ENCODE results near the gene ZBTB40.

ZBTB40 gene

DNA sequence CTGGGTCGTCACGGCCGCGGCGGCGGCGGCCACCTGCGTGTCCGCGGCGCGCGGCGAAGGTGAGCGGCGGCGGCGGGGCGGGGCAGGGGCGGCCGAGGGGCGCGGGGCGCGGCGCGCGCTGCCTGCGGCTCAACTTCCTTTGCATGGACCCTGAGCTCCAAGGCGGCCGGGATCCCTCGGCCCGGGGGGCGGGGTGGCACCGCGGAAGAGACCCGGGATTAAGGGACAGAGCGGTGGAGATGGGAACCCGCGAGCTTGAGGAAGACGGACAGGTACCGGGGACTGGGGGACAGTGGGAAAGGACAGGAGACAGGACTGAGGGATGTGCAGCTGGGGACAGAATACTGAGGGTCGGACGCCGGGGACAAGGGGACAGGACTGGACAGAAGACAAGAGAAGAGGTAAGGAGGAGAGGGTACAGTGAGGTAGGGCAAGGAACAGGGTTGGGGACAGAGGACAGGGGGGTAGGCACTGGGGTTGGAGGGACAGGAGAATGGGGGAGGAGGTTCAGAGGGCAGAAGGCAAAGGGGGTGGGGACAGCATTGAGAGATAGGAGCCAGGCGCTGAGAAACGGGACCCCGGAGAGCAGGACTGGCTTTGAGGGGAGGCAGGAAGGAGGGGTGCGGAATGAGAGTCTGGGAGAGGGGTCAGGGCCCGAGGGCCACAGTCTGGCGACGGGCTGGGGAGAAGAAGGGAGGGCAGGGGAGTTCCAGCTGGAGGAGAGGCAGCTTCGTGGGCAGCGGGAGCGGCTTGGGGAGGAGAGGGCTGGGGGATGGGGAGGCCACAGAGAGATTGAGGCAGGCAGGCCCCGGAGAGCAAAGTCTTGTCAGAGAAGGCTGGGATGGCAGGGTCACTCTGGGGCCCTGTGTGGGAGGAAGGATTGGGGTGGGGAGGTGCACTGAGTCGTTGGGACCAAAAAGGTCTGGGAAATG lies 112.3 kb downstream of the ZBTB40 start:
- no peak for DNase-seq (ENCODE audit: low spot score)
- ChIA-PET POLR2A (ENCODE audit: low non-redundant PET) (no interaction called here), CTCF (no interaction called here)
- TF ChIP-seq, protein P1, sequence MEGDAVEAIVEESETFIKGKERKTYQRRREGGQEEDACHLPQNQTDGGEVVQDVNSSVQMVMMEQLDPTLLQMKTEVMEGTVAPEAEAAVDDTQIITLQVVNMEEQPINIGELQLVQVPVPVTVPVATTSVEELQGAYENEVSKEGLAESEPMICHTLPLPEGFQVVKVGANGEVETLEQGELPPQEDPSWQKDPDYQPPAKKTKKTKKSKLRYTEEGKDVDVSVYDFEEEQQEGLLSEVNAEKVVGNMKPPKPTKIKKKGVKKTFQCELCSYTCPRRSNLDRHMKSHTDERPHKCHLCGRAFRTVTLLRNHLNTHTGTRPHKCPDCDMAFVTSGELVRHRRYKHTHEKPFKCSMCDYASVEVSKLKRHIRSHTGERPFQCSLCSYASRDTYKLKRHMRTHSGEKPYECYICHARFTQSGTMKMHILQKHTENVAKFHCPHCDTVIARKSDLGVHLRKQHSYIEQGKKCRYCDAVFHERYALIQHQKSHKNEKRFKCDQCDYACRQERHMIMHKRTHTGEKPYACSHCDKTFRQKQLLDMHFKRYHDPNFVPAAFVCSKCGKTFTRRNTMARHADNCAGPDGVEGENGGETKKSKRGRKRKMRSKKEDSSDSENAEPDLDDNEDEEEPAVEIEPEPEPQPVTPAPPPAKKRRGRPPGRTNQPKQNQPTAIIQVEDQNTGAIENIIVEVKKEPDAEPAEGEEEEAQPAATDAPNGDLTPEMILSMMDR (conservative IDR thresholded peaks at IDR 0.05; ENCODE audit: low read depth): no peak
- no peak overlapping the region for H3K27ac ChIP-seq

DNA sequence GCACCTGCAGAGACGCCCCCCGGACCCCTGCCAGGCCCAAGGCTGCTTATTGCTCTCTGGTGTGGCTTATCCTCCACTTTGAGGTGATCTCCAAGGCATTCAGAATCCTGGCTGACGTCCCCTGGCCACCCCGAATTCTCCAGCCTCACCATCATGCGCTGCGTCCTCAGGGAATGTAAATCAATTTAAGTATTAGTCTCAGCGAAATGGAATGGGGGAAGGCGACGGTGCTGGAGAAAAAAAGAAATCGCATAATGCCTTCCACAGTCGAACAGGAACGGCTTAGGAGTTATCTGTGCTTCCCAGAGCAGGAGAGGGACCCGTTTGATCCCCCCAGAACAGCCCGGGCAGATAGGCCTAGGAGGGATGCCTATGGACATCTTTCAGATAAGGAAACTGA lies 114.5 kb downstream of the ZBTB40 start:
- H3K27ac ChIP-seq: no peak overlapping the region
- TF ChIP-seq, protein P1 (conservative IDR thresholded peaks at IDR 0.05; ENCODE audit: low read depth): no peak
- DNase-seq (ENCODE audit: low spot score): no peak
- ChIA-PET POLR2A (ENCODE audit: low non-redundant PET) (no interaction called here), CTCF (interaction anchor here (0.7 kb wide), 1 partner anchor 17 kb away, joined by 3 read pairs; no protein-coding TSS in a partner anchor)

DNA sequence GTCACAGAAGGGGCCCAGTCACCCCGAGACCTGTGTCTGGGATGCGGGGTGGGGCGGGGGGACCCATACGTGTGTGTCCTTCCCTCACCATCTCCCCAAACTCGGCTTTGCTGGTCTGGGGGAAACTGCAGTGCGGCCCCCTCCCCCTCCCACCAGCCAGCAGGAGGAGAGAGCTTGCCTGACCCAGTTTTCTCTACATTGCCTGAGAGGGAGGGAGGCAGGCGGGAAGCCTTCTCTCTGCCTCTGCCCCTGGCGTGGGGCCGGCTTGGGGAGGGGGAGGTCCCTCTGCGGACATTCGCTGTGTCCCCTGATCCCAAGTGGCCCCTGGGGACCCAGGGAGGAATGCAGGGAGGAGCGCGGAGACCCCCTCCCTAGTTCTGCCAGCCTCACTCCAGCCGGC lies 115.5 kb downstream of the ZBTB40 start:
- CTCF ChIA-PET: interaction anchor here (0.7 kb wide), 1 partner anchor 333 kb away, joined by 3 read pairs; no protein-coding TSS in a partner anchor
- TF ChIP-seq, protein P1 (conservative IDR thresholded peaks at IDR 0.05; ENCODE audit: low read depth): no peak
- DNase-seq (ENCODE audit: low spot score): no peak
- no peak overlapping the region for H3K27ac ChIP-seq
- POLR2A ChIA-PET (ENCODE audit: low non-redundant PET): no interaction called here

DNA sequence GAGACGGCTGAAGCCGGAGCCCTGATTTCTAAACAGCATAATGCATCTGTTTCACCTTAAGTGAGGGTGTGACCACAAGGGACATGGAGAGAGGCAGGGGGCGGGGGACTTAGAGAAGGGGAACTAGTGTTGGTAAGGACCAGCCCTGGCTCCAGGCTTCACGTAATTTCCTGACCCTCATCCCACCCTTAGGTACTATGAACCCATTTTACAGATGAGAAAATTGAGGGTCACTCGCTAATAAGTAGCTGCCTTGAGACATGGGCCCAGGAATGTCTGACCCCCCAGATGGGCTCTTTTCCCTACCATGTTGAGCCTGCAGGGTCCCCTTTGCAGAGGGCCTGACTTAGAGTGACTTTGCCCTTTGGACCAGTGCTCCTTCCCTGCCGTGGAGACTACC lies 116.3 kb downstream of the ZBTB40 start:
- CTCF ChIA-PET: interaction anchor here (0.7 kb wide), 1 partner anchor 334 kb away, joined by 3 read pairs; no protein-coding TSS in a partner anchor
- TF ChIP-seq, protein P1 (conservative IDR thresholded peaks at IDR 0.05; ENCODE audit: low read depth): no peak
- POLR2A ChIA-PET (ENCODE audit: low non-redundant PET): no interaction called here

DNA sequence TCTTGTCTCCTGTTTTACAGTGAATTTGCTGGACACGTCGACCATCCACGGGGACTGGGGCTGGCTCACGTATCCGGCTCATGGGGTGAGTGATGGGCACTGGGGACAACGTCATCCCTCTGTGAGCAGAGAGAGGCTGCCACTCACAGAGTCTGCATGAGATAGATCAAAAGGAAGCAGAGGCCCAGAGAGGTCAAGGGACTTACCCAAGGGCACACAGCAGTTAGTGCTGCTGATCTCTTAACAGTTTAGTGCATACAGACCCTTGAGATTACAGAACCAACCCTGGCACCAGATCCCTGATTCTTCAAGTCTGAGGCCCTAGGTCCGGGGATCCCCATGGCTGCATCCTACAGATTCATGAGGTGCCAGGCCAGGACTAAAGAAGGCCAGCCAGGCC lies 117.6 kb downstream of the ZBTB40 start:
- POLR2A ChIA-PET (ENCODE audit: low non-redundant PET): no interaction called here
- no peak overlapping the region for H3K27ac ChIP-seq
- no peak for DNase-seq (ENCODE audit: low spot score)
- CTCF ChIA-PET: no interaction called here
- TF ChIP-seq, protein P1 (conservative IDR thresholded peaks at IDR 0.05; ENCODE audit: low read depth): no peak

More for the DNA sequence above, 116.3 kb downstream of the ZBTB40 start:
- no peak for DNase-seq (ENCODE audit: low spot score)
- H3K27ac ChIP-seq: no peak overlapping the region

DNA sequence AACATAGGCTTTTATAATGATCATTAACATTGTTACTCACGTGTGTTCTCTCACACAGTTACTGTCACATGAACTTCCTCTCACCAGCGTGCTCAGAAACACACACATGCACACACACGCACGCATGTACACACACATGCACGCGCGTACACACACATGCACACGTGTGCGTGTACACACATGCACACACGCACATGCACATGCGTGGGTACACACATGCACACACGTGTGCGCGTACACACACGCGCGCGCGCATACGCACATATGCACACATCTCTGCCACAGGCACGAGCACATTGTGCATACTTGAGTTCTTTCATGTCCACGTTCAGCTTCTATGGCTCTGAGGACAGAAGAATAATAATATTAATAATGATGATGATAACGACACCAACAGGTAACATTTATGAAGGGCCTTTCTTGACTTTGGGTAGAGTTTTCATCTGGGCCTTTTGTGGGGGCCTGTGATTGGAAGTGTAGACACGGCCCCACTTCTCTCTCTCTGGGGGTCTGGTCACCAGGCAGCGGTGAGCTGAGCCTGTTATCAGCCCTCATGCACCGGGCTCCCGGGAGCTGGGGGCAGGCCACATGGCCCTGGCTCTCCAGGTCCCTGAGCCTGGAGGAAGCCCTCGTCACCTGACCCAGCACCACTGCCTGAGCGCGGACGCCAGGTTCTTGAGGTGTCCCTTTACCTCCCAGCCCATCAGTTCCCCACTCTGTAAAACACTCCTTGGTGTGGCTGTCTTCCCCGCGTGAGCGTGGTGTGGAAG lies 118.7 kb downstream of the ZBTB40 start:
- CTCF ChIA-PET: no interaction called here
- H3K27ac ChIP-seq: no peak overlapping the region
- POLR2A ChIA-PET (ENCODE audit: low non-redundant PET): no interaction called here
- no peak for DNase-seq (ENCODE audit: low spot score)
- TF ChIP-seq, protein P1 (conservative IDR thresholded peaks at IDR 0.05; ENCODE audit: low read depth): no peak
